Esophagus mucosa (tissue), 1 donor: ENCODE data around the gene PARVA. TPM values are rescaled to one million over a fixed set of nuclear protein-coding genes. Genes with fewer than 3 reads are reported as not detected.

ENCODE experiments used
- ATAC-seq: fragments of 200-7000 bp; cut with Tn5 transposase; one replicate; pipeline ENCODE4 v1.9.1; 2020
- total RNA-seq: library from RNA; stranded (reverse); gene quantifications from one replicate; pipeline ENCODE4 v1.2.4, GENCODE V29; 2023
- donor health status: DM: yes; HTN: yes; CAD: no.

The PARVA gene
- total RNA-seq, 1 donor from 2014 or later: 28.9 TPM

- ATAC-seq: no peak
Measured at GRCh38 chr11:12433571-12434324, 56.4 kb downstream of the PARVA start.

DNA sequence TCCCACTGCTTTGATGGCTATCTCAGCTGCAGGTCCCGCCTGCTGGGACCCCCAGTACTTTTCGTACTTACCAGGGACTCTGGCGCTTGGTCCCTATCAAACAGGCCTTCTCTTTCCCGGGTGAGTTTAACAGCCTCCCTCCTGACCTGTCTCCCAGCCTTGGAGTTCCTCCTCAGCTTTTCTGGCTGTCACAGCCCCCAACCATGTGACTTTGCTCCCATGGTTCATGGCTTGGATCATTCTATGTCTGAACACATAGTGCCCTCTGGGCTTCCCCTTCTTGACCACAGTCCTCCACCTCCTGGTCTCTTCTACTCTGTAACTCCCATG lies 56.9 kb downstream of the PARVA start:
- no peak for ATAC-seq

GRCh38 chr11:12435264-12435663 lies 57.9 kb downstream of the PARVA start:
- no peak for ATAC-seq

- ATAC-seq: no peak
Measured at GRCh38 chr11:12436266-12436665, 58.9 kb downstream of the PARVA start.

DNA sequence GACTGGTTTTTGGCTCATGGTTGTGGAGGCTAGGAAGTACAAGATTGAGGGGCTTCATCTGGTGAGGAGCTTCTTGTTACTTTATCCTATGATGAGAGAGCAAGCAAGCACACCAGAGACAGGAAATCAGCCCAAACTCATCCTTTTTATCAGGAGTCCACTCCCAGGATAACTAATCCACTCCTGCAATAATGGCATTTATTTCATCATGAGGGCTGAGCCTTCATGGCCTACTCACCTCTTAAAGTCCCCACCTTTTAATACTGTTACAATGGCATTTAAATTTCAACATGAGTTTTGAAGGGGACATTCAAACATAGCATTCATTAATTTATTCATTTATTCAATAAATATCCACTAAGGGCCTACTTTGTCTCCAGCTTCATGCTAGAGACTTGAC lies 60.9 kb downstream of the PARVA start:
- no peak for ATAC-seq

DNA sequence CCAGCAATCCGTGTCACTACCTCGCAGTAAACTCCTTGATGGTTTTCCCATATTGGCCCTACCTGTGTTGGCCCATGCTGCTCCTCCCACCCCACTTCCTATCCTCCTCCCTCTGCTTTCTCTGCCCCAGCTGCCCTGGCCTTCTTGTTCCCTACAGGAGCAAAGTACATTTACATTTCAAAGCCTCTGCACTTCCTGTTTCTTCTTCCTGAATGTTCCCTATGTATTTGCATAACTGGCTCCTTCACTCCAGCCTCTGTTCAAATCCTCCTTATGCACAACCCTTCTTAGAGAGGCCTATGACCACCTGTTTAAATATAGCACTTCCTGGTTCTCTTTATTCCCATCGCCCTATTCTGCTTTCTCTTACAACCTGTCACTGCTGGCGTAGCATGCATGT lies 62.2 kb downstream of the PARVA start:
- peak; percentile 59 for ATAC-seq

- no peak for ATAC-seq
Measured at GRCh38 chr11:12440565-12440964, 63.2 kb downstream of the PARVA start.

DNA sequence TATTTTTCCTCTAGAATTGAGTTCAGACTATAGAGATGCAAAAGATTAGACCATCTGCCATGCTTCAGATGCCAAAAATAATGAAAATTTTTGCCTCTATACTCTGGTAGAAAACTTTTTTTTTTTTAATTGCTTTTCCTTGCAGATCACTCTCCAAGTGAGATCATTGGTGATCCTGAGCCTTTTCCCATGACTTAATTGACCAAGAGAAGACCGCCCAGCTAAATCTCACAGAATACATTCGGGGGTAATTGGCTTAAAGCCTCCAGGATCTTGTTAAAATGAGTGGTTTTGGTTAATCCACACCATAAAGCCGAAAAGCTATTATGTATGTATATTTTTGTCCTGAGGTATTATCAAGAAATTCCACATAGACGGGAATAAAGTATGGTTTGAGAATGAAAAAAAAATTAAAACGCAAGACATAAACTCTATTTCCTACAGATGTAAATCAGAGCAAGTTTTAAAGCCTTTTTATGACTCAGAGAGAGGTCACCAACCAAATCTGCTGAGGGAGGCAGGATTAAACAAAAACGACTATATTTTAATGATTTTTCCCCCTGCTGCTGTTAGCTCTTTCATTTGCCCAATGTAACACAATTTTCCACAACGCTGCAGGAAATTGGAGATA lies 64.0 kb downstream of the PARVA start:
- no peak for ATAC-seq

GRCh38 chr11:12444601-12445000 lies 67.2 kb downstream of the PARVA start:
- ATAC-seq: no peak

DNA sequence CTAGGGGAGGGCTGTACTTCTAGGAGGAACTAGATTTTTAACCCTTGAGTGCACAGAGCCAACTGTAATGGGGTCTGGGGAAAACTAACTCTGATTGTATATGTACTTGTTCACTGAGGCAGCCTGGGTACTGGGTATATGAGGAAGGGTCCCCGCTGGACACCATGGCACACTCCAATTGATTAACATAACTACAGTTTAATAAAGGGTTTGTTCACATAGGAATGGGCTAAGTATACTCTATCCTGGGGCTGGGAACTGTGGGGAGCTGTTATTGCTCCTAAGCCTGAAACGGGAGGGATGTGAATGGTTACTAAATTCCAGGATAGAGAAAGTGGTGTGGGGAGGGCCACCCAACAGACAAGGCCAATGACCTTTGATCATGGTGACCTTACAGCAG lies 67.6 kb downstream of the PARVA start:
- ATAC-seq: no peak

GRCh38 chr11:12446863-12447262 lies 69.5 kb downstream of the PARVA start:
- ATAC-seq: no peak

DNA sequence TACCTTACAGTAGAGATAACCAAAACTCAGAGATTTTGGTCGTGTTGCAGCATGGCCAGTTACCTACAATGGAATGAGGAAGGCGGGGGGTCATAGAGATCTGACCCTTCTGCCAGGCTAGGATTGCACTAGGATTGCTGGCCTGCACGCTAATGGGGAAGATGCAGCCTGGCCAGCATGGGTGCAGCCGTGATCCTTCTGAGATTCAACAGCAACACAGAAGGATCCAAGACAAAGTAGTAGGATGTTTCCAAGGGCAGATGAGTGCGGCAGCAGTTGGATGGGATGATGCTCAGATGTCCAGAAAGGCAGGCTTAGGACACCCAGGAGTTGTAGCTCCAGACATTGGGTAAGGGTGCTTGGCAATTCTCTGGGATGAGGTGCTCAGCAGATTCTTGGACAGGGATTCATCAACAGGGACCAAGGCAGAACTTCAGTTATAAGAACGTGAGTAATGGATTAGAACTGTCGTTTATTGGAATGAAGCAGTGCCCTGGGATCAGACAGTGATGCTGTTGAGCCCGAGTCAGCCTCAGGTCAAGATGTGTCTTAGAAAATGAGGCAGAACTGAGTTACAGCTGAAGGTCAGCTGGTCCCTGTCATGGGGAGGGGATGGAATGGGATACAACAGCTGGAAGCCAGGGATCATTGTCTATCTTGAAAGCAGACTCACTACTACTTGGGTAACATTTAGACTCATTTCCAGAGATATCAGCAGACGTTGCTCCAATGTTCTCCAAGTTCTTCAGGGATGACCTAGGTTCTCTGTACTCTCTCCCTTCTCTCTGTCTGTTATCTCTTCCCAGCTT lies 71.0 kb downstream of the PARVA start:
- no peak for ATAC-seq

DNA sequence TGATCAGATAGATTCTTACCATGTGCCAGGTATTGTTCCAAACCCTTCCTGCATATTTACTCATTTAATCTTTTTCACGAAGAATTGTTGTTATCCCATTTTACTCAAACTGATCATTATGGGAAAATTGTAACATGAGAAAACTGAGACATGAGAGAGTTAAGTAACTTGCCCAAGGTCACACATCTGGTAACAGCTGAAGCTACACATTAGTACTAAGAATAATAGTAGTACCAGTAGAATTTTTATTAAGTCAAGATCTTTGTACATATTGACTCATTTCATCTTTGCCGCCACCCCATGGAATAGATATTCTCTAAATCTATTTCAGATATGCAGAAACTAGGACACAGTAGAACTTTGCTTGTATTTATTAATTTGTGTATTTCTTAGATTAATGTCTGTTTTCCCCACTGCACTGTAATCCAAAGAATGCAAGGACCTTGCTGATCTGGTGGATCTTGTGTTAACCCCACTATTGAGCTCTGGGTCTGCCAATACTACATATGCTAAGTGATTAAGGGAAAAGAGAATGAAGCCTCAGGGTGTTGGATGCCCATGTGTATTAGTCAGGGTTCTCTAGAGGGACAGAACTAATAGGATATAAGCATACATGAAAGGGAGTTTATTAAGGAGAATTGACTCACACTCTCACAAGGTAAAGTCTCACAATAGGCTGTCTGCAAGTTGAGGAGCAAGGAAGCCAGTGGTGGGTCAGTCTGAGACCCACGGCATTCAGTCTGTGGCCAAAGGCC lies 72.8 kb downstream of the PARVA start:
- ATAC-seq: no peak

GRCh38 chr11:12451179-12451814 lies 73.9 kb downstream of the PARVA start:
- no peak for ATAC-seq

DNA sequence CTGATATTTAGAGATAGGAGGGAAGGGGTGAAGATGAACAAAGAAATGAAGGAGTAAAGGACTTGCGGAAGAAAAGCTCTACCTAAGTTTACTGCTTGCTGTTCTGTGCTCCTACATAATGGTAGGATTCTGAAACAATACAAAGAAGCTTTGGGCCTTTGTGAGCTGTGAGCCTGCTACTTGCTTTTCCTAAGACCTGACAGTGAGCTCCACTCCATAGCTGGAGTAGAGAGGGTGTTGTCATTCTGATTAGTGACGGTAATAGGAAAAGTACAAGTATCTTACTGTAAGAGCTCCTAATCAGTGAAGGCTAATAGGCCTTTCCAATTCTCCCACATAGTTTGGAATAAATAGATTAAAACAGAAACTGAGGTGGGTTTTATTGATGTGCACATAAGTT lies 75.9 kb downstream of the PARVA start:
- no peak for ATAC-seq

GRCh38 chr11:12454782-12455181 lies 77.4 kb downstream of the PARVA start:
- ATAC-seq: no peak

GRCh38 chr11:12455938-12456337 lies 78.6 kb downstream of the PARVA start:
- ATAC-seq: no peak

GRCh38 chr11:12456651-12457579 lies 79.5 kb downstream of the PARVA start:
- ATAC-seq: no peak

DNA sequence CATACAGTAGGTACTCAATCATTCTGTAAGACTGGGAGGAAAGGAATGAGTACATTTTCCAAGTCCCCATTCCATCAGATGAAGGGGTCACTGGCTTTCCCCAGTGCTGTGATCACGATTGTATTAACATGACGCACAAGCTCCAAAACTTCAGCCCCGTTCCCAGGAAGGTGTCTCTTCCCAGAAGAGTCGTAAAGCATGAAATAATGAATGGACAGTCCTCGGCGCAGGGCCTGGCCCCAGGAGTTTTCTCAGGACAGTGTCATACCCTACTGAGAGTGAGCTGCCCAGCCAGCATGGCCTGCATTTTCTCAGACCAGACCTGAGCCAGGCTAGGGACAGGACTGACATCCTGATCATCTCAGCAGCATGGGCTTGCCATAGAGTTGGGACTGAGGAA lies 80.7 kb downstream of the PARVA start:
- no peak for ATAC-seq

DNA sequence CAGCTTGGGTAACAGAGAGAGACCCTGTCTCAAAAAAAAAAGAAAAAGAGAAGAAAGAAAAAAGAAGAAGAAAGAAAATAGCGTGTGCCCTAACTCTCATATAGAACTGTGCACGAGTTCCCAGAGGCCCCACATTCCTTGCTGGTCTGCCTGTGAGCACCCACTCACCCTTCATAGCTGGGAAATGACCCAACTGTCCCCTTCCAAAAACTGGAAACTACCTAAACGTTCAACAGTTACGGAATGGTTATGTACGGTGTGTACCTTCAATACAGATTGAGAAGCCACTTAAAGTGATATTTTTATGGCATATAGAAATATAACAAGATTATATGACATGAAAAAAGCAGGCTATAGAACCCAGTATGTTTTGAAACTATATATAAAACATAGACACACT lies 82.0 kb downstream of the PARVA start:
- ATAC-seq: no peak

- ATAC-seq: no peak
Measured at GRCh38 chr11:12459865-12460444, 82.6 kb downstream of the PARVA start.
